Thymus (tissue), 11 donors: ENCODE measurements around the gene ZIC5. TPM values are rescaled to one million over a fixed set of nuclear protein-coding genes. Genes with fewer than 3 reads are reported as not detected.
"Not testable (repeated sequence)": the region's sequence is repeated elsewhere in the genome, so short reads cannot be mapped to it uniquely, and the experiment has no call there.

Source experiments
- DNase-seq, 9 donors: peaks; one replicate each; pipeline ENCODE4 v3.0.0-alpha.2; 2013; ENCODE audit warnings: low spot score in 9 of 9, low read depth in 6 of 9, missing footprints in 1 of 9
- H3K27ac ChIP-seq, 2 donors: one replicate each; pipeline ENCODE4 v1.5.1; 2013; ENCODE audit warnings: control low read depth in 1 of 2, low read depth in 1 of 2, low read length in 1 of 2, mild to moderate bottlenecking in 1 of 2, moderate library complexity in 1 of 2
- H3K27me3 ChIP-seq, 2 donors: one replicate each; pipeline ENCODE4 v1.5.1; 2013; ENCODE audit warnings: low read length in 1 of 2; ENCODE audit not compliant: control insufficient read depth in 2 of 2, insufficient read depth in 1 of 2
- H3K36me3 ChIP-seq, 2 donors: one replicate each; pipeline ENCODE4 v1.5.1; 2013; ENCODE audit warnings: low read length in 1 of 2, mild to moderate bottlenecking in 1 of 2, moderate library complexity in 1 of 2; ENCODE audit not compliant: control insufficient read depth in 2 of 2, insufficient read depth in 2 of 2
- H3K4me1 ChIP-seq, 2 donors: one replicate each; pipeline ENCODE4 v1.5.1; 2013; ENCODE audit warnings: low read length in 2 of 2; ENCODE audit not compliant: control insufficient read depth in 2 of 2, insufficient read depth in 2 of 2
- H3K4me3 ChIP-seq, 2 donors: one replicate each; pipeline ENCODE4 v1.5.1; 2013; ENCODE audit warnings: low read length in 2 of 2, control low read depth in 1 of 2, mild to moderate bottlenecking in 1 of 2
- H3K9me3 ChIP-seq, 2 donors: one replicate each; pipeline ENCODE4 v1.5.1; 2013; ENCODE audit warnings: low read length in 1 of 2, mild to moderate bottlenecking in 1 of 2; ENCODE audit not compliant: control insufficient read depth in 2 of 2, insufficient read depth in 1 of 2
- WGBS: extraction: QIAGEN DNeasy Blood & Tissue Kit; methylation state at CpG from one replicate; pipeline ENCODE4 v1.1.7; 2013; 5-methylcytosine and 5-hydroxymethylcytosine counted together
- polyA plus RNA-seq: library from polyadenylated mRNA; stranded (reverse); fragments of 200-250 nt; gene quantifications from one replicate; pipeline ENCODE4 v1.2.3, GENCODE V29; 2013
- total RNA-seq: library from RNA; stranded (reverse); fragments of 120-200 nt; gene quantifications from one replicate; pipeline ENCODE4 v1.2.4, GENCODE V29; 2013
- donor health status: healthy.

ZIC5 gene
- total and polyA plus RNA-seq, 2 donors: under 0.01 to 0.07 TPM

- H3K9me3 ChIP-seq: peaks cover 0 to 16% of the 10 kb centered on the region in 2 donors
- DNase-seq: no peak
- no peaks in the 10 kb centered on the region for H3K36me3 ChIP-seq
- WGBS: 13% methylated on average over 35 of the region's 35 CpGs
- H3K27me3 ChIP-seq: peaks cover 87 to 97% of the 10 kb centered on the region in 2 donors
- no peak overlapping the region for H3K4me3 ChIP-seq
- no peak overlapping the region for H3K27ac ChIP-seq
- H3K4me1 ChIP-seq: peaks cover 3 to 4% of the 10 kb centered on the region in 2 donors
Measured at GRCh38 chr13:99958406-99959126, 13.0 kb downstream of the ZIC5 start.

GRCh38 chr13:99956473-99957349 is 14.9 kb downstream of the ZIC5 start:
- Histone ChIP-seq H3K36me3 (no peaks in the 10 kb centered on the region), H3K27me3 (peaks cover 76 to 98% of the 10 kb centered on the region in 2 donors), H3K4me1 (peaks cover 3 to 4% of the 10 kb centered on the region in 2 donors), H3K27ac (no peak overlapping the region), H3K4me3 (no peak overlapping the region), H3K9me3 (peaks cover 0 to 16% of the 10 kb centered on the region in 2 donors)
- 3% methylated on average over 68 of the region's 68 CpGs for WGBS
- no peak for DNase-seq

- no peaks in the 10 kb centered on the region for H3K36me3 ChIP-seq
- no peak overlapping the region for H3K27ac ChIP-seq
- DNase-seq: no peak
- 4% methylated on average over 57 of the region's 57 CpGs for WGBS
- peaks cover 3 to 4% of the 10 kb centered on the region in 2 donors for H3K4me1 ChIP-seq
- H3K4me3 ChIP-seq: no peak overlapping the region
- H3K9me3 ChIP-seq: peaks cover 0 to 15% of the 10 kb centered on the region in 2 donors
- peaks cover 69 to 97% of the 10 kb centered on the region in 2 donors for H3K27me3 ChIP-seq
Measured at GRCh38 chr13:99955747-99956472, 15.7 kb downstream of the ZIC5 start.

- peaks cover 0 to 11% of the 10 kb centered on the region in 2 donors for H3K9me3 ChIP-seq
- no peaks in the 10 kb centered on the region for H3K36me3 ChIP-seq
- 54% methylated on average over 21 of the region's 21 CpGs for WGBS
- no peak overlapping the region for H3K4me3 ChIP-seq
- no peak overlapping the region for H3K27ac ChIP-seq
- peaks cover 64 to 99% of the 10 kb centered on the region in 2 donors for H3K27me3 ChIP-seq
- H3K4me1 ChIP-seq: peaks cover 3 to 4% of the 10 kb centered on the region in 2 donors
- no peak for DNase-seq
Measured at GRCh38 chr13:99955107-99955746, 16.3 kb downstream of the ZIC5 start.

- WGBS: 84% methylated on average over 14 of the region's 14 CpGs
- no peaks in the 10 kb centered on the region for H3K36me3 ChIP-seq
- no peak overlapping the region for H3K27ac ChIP-seq
- peaks cover 0 to 4% of the 10 kb centered on the region in 2 donors for H3K4me1 ChIP-seq
- H3K27me3 ChIP-seq: peaks cover 46 to 91% of the 10 kb centered on the region in 2 donors
- DNase-seq: no peak
- H3K9me3 ChIP-seq: peaks cover 0 to 6% of the 10 kb centered on the region in 2 donors
- no peak overlapping the region for H3K4me3 ChIP-seq
Measured at GRCh38 chr13:99953138-99953755, 18.3 kb downstream of the ZIC5 start.

- not testable (repeated sequence) for DNase-seq, H3K9me3 ChIP-seq, H3K27ac ChIP-seq, H3K4me1 ChIP-seq, H3K36me3 ChIP-seq, H3K4me3 ChIP-seq
- peaks cover 30 to 86% of the 10 kb centered on the region in 2 donors for H3K27me3 ChIP-seq
- 96% methylated on average over 1 of the region's 1 CpG for WGBS
Measured at GRCh38 chr13:99951666-99952065, 19.9 kb downstream of the ZIC5 start.

GRCh38 chr13:99949679-99950413 is 21.7 kb downstream of the ZIC5 start:
- H3K27ac ChIP-seq: no peak overlapping the region
- no peaks in the 10 kb centered on the region for H3K36me3 ChIP-seq
- DNase-seq: no peak
- H3K4me3 ChIP-seq: no peak overlapping the region
- H3K27me3 ChIP-seq: peaks cover 12 to 73% of the 10 kb centered on the region in 2 donors
- WGBS: 67% methylated on average over 8 of the region's 8 CpGs
- no peaks in the 10 kb centered on the region for H3K4me1 ChIP-seq
- H3K9me3 ChIP-seq: no peaks in the 10 kb centered on the region
